HG03025 (cell line): ENCODE measurements around the gene ADSS2.
"Not testable (repeated sequence)": the region's sequence is repeated elsewhere in the genome, so short reads cannot be mapped to it uniquely, and the experiment has no call there.

Experiments
- ATAC-seq: cut with Tn5 transposase; IDR thresholded peaks from one replicate; pipeline ENCODE4 v1.9.1; 2021; ENCODE audit warnings: mild to moderate bottlenecking, moderate library complexity; ENCODE audit not compliant: unreplicated experiment, low FRiP score

The ADSS2 gene

GRCh38 chr1:244451539-244451950 lies at the start of gene ADSS2:
TSS of gene ADSS2 (minus strand) at chr1:244451909. CDS start at chr1:244451817, 92 bp downstream.
- no peak for ATAC-seq

- not testable (repeated sequence) for ATAC-seq
Measured at GRCh38 chr1:244500515-244500914, 48.8 kb upstream of the ADSS2 start.

GRCh38 chr1:244499484-244499883 lies 47.8 kb upstream of the ADSS2 start:
- ATAC-seq, result not testable (repeated sequence)

GRCh38 chr1:244497805-244498204 lies 46.1 kb upstream of the ADSS2 start:
- ATAC-seq, result no peak

- no peak for ATAC-seq
Measured at GRCh38 chr1:244496186-244496585, 44.5 kb upstream of the ADSS2 start.

- no peak for ATAC-seq
Measured at GRCh38 chr1:244494653-244495052, 42.9 kb upstream of the ADSS2 start.

- not testable (repeated sequence) for ATAC-seq
Measured at GRCh38 chr1:244484971-244485370, 33.3 kb upstream of the ADSS2 start.

- ATAC-seq, result no peak
Measured at GRCh38 chr1:244473059-244473605, 21.4 kb upstream of the ADSS2 start.

GRCh38 chr1:244466724-244467123 lies 15.0 kb upstream of the ADSS2 start:
- ATAC-seq, result no peak

GRCh38 chr1:244461245-244462071 lies 9.7 kb upstream of the ADSS2 start, which contains the start of gene CATSPERE:
TSS of gene CATSPERE (plus strand) at chr1:244461273. CDS start at chr1:244461430, 157 bp downstream.
- peak; percentile 98 for ATAC-seq

- ATAC-seq, result no peak
Measured at GRCh38 chr1:244460197-244460596, 8.5 kb upstream of the ADSS2 start.

- ATAC-seq, result no peak
Measured at GRCh38 chr1:244458781-244459180, 7.1 kb upstream of the ADSS2 start.

- no peak for ATAC-seq
Measured at GRCh38 chr1:244456586-244456985, 4.9 kb upstream of the ADSS2 start.

- no peak for ATAC-seq
Measured at GRCh38 chr1:244454412-244454811, 2.7 kb upstream of the ADSS2 start.

- peak; percentile 91 for ATAC-seq
Measured at GRCh38 chr1:244451951-244452795, 464 bp upstream of the ADSS2 start.

- peak; percentile 19 for ATAC-seq
Measured at GRCh38 chr1:244450597-244451538, 841 bp downstream of the ADSS2 start.

- ATAC-seq, result no peak
Measured at GRCh38 chr1:244449936-244450508, 1.7 kb downstream of the ADSS2 start.

GRCh38 chr1:244448279-244449036 lies 3.3 kb downstream of the ADSS2 start:
- ATAC-seq, result no peak

- ATAC-seq, result no peak
Measured at GRCh38 chr1:244447552-244447951, 4.2 kb downstream of the ADSS2 start.
